ENCODE data around the gene ATG13.

Gene ATG13

GRCh38 chr11:46661836-46662235, 44.5 kb downstream of the ATG13 start:
- TF ChIP-seq CTCF (IDR thresholded peaks at IDR 0.05; ENCODE audit: low read length, missing control alignments), result no peak
- H3K4me3 ChIP-seq (replicated peaks; ENCODE audit: low read depth, low read length), result no peak overlapping the region
- no peak for DNase-seq (ENCODE audit: low read depth)

- DNase-seq (ENCODE audit: low read depth), result no peak
- no peak overlapping the region for H3K4me3 ChIP-seq (replicated peaks; ENCODE audit: low read depth, low read length)
- TF ChIP-seq CTCF (IDR thresholded peaks at IDR 0.05; ENCODE audit: low read length, missing control alignments), result no peak
These were observed 45.0 kb downstream of the ATG13 start for GRCh38 chr11:46662366-46662765.

- TF ChIP-seq CTCF (IDR thresholded peaks at IDR 0.05; ENCODE audit: low read length, missing control alignments), result no peak
- no peak for DNase-seq (ENCODE audit: low read depth)
- H3K4me3 ChIP-seq (replicated peaks; ENCODE audit: low read depth, low read length), result no peak overlapping the region
These were observed 46.1 kb downstream of the ATG13 start for GRCh38 chr11:46663277-46663940.

GRCh38 chr11:46664612-46665011, 47.3 kb downstream of the ATG13 start:
- no peak overlapping the region for H3K4me3 ChIP-seq (replicated peaks; ENCODE audit: low read depth, low read length)
- no peak for DNase-seq (ENCODE audit: low read depth)
- TF ChIP-seq CTCF (IDR thresholded peaks at IDR 0.05; ENCODE audit: low read length, missing control alignments), result no peak

- no peak overlapping the region for H3K4me3 ChIP-seq (replicated peaks; ENCODE audit: low read depth, low read length)
- no peak for TF ChIP-seq CTCF (IDR thresholded peaks at IDR 0.05; ENCODE audit: low read length, missing control alignments)
- DNase-seq (ENCODE audit: low read depth), result no peak
These were observed 48.0 kb downstream of the ATG13 start for GRCh38 chr11:46665356-46665755.

GRCh38 chr11:46666516-46666915, 49.2 kb downstream of the ATG13 start:
- no peak for DNase-seq (ENCODE audit: low read depth)
- H3K4me3 ChIP-seq (replicated peaks; ENCODE audit: low read depth, low read length), result no peak overlapping the region
- no peak for TF ChIP-seq CTCF (IDR thresholded peaks at IDR 0.05; ENCODE audit: low read length, missing control alignments)

GRCh38 chr11:46667043-46667481, 49.7 kb downstream of the ATG13 start:
- H3K4me3 ChIP-seq (replicated peaks; ENCODE audit: low read depth, low read length), result no peak overlapping the region
- peak; percentile 33 for DNase-seq (ENCODE audit: low read depth)
- TF ChIP-seq CTCF (IDR thresholded peaks at IDR 0.05; ENCODE audit: low read length, missing control alignments), result no peak
